Breast epithelium (tissue), 3 donors: ENCODE data around the gene SFMBT2.

Source experiments
- CTCF ChIP-seq, 3 donors: fragments of 450-650 bp; IDR thresholded peaks; one replicate each; pipeline ENCODE4 v1.5.1; 2016 to 2017; ENCODE audit warnings: antibody characterized with exemption in 3 of 3, mild to moderate bottlenecking in 3 of 3, moderate library complexity in 3 of 3
- POLR2A ChIP-seq: fragments of 450-650 bp; IDR thresholded peaks from one replicate; pipeline ENCODE4 v1.6.1; 2016; ENCODE audit warnings: antibody characterized with exemption, mild to moderate bottlenecking, moderate library complexity
- POLR2AphosphoS5 ChIP-seq, 3 donors: sonication (generic); formaldehyde crosslinking; IDR thresholded peaks; one replicate each; pipeline ENCODE4 v1.6.1; 2017; ENCODE audit warnings: antibody characterized with exemption in 3 of 3

GRCh38 chr10:7184660-7185366, 226.0 kb downstream of the SFMBT2 start:
- TF ChIP-seq CTCF (IDR thresholded peaks at IDR 0.05), result no peak
- TF ChIP-seq POLR2A, result no peak
- TF ChIP-seq POLR2AphosphoS5 (IDR thresholded peaks at IDR 0.05), result no peak
